ENCODE measurements around the gene ZNF8.
"Not testable (repeated sequence)": the region's sequence is repeated elsewhere in the genome, so short reads cannot be mapped to it uniquely, and the experiment has no call there.

ZNF8 gene

DNA sequence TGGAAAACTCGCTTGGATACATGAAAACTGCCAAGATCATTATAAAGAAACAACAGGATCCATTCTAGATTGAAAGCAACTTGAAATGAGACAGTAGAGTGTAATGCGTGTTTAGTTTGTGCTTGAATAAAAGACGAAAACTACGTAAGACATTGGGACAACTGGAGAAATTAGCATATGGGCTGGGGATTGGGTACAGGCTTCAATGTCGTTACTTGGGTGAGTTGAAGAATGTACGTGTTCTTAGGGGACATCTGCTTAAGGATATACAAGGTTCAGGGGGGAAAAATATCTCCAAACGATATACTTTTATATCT is 26.0 kb downstream of the ZNF8 start:
- H3K4me3 ChIP-seq (ENCODE audit: low read depth, low read length) = peak overlapping the region; percentile 92
- TF ChIP-seq MYC (IDR thresholded peaks at IDR 0.05; ENCODE audit: low read depth, low read length) = no peak
- TF ChIP-seq, protein P1, sequence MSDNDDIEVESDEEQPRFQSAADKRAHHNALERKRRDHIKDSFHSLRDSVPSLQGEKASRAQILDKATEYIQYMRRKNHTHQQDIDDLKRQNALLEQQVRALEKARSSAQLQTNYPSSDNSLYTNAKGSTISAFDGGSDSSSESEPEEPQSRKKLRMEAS (IDR thresholded peaks at IDR 0.05; ENCODE audit: low read depth, low read length) = no peak
- TF ChIP-seq, protein P2, sequence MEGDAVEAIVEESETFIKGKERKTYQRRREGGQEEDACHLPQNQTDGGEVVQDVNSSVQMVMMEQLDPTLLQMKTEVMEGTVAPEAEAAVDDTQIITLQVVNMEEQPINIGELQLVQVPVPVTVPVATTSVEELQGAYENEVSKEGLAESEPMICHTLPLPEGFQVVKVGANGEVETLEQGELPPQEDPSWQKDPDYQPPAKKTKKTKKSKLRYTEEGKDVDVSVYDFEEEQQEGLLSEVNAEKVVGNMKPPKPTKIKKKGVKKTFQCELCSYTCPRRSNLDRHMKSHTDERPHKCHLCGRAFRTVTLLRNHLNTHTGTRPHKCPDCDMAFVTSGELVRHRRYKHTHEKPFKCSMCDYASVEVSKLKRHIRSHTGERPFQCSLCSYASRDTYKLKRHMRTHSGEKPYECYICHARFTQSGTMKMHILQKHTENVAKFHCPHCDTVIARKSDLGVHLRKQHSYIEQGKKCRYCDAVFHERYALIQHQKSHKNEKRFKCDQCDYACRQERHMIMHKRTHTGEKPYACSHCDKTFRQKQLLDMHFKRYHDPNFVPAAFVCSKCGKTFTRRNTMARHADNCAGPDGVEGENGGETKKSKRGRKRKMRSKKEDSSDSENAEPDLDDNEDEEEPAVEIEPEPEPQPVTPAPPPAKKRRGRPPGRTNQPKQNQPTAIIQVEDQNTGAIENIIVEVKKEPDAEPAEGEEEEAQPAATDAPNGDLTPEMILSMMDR (IDR thresholded peaks at IDR 0.05; ENCODE audit: low read depth, low read length) = no peak
- no peak for TF ChIP-seq POLR2A (IDR thresholded peaks at IDR 0.05; ENCODE audit: extremely low read depth, insufficient read length)
- DNase-seq (ENCODE audit: low read depth) = no peak

DNA sequence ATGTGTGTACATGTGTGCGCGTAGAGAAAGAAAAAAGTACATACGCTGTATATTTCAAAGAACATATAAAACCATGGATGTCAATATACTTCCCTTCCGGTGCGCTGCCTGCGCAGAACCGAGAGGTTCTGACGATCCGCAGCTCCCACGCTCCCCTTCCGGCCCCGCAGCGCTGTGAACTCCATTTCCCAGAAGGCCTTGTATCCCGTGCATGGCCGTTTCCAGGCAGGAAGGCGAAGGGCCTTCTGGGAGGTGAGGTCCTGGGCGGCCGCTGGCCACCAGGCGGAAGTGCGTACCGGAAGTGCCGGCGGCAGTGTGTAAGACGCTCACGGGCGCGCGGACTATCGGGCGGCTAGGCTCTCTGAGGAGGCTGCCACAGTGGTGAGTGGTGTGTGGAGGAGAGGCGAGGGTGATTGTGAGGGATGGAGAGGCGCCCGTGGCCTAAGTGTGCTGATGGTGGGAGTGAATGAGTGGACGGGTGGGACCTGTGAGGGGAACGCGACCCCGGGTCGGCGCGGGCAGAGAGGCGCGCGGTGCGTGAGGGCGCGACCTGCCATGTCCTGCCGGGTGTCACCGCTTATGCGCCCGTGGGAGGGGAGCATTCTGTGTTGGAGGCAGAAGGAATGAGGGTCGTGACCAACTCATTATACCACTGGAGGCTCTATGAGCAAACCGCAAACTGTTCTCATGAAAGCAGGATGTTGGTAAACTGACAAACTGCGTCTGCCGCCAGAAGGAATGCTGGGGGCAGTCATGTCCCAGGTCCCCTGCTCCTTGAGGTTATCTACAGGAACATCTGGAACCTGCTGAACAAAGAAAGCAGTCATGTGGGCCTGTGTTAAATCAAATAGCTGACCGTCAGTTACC is 26.5 kb downstream of the ZNF8 start, which contains the start of gene ERVK3-1:
Gene ERVK3-1 (plus strand): TSS at position 313 of the 867 bp plus-strand sequence. CDS start 6,792 bp downstream, outside the sequence.
- peak; percentile 96 for DNase-seq (ENCODE audit: low read depth)
- TF ChIP-seq, protein P1 (IDR thresholded peaks at IDR 0.05; ENCODE audit: low read depth, low read length) = no peak; the same call in 1 of the 2 replicates
- TF ChIP-seq POLR2A (IDR thresholded peaks at IDR 0.05; ENCODE audit: extremely low read depth, insufficient read length) (peak; percentile 87), MYC (IDR thresholded peaks at IDR 0.05; ENCODE audit: low read depth, low read length) (peak; percentile 70; the same call in 1 of the 2 replicates)
- TF ChIP-seq, protein P2 (IDR thresholded peaks at IDR 0.05; ENCODE audit: low read depth, low read length) = no peak
- H3K4me3 ChIP-seq (ENCODE audit: low read depth, low read length) = peak within 1 kb of the TSS; percentile 92

DNA sequence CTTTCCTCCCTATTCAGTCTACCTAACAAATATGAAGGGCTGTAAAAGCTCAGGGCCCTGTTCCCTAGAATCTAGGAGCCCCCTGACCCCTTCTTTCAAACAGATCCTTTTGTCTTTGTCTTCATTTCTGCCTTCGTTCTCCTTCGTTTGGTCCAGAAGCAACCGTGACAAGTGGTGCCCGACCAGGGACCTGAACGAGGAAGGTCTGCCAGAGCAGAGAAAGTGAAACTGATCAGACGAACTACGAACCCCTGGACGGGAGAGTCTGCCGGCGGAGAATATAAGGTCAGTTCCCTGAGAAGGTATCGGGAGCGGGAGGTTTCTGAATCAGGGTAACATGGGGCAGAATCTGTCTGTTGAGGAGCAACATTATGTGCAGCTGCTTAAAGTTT is 27.2 kb downstream of the ZNF8 start:
- TF ChIP-seq MYC (IDR thresholded peaks at IDR 0.05; ENCODE audit: low read depth, low read length) (no peak), POLR2A (IDR thresholded peaks at IDR 0.05; ENCODE audit: extremely low read depth, insufficient read length) (no peak)
- TF ChIP-seq, protein P1 (IDR thresholded peaks at IDR 0.05; ENCODE audit: low read depth, low read length) = no peak
- TF ChIP-seq, protein P2 (IDR thresholded peaks at IDR 0.05; ENCODE audit: low read depth, low read length) = no peak
- DNase-seq (ENCODE audit: low read depth) = peak; percentile 36
- H3K4me3 ChIP-seq (ENCODE audit: low read depth, low read length) = peak overlapping the region; percentile 92

DNA sequence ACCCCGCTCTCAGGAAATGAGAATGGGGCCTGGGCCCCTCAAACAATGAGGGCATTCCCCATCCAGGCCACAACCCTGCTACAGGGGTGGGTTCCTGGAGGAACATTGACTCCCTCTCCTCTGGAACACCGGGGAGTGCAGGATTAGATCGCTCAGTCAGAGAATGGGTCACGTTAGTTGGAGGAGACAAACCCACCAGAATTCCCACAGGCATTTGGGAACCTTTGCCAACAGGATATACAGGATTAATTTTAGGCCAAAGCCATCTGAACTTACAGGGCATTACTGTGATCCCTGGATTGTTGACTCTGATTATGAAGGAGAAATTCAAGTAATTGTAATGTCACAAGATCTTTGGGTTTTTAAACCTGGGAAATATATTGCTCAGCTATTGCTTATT is 29.0 kb downstream of the ZNF8 start:
- no peak for DNase-seq (ENCODE audit: low read depth)
- no peak for TF ChIP-seq POLR2A (IDR thresholded peaks at IDR 0.05; ENCODE audit: extremely low read depth, insufficient read length)
- TF ChIP-seq, protein P2 (IDR thresholded peaks at IDR 0.05; ENCODE audit: low read depth, low read length) = no peak
- H3K4me3 ChIP-seq (ENCODE audit: low read depth, low read length) = no peak overlapping the region

DNA sequence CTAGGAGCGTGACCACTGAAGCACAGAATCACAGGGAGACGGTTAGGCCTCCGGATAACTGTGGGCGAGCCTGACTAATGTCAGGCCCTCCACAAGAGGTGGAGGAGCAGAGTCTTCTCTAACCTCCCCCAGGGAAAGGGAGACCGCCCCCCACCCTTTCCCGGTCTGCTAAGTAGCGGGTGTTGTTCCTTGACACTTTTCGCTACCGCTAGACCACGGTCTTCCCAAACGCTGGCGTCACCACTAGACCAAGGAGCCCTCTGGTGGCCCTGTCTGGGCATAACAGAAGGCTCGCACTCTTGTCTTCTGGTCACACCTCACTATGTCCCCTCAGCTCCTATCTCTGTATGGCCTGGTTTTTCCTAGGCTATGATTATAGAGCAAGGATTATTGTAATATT is 31.9 kb downstream of the ZNF8 start:
- not testable (repeated sequence) for DNase-seq (ENCODE audit: low read depth)

DNA sequence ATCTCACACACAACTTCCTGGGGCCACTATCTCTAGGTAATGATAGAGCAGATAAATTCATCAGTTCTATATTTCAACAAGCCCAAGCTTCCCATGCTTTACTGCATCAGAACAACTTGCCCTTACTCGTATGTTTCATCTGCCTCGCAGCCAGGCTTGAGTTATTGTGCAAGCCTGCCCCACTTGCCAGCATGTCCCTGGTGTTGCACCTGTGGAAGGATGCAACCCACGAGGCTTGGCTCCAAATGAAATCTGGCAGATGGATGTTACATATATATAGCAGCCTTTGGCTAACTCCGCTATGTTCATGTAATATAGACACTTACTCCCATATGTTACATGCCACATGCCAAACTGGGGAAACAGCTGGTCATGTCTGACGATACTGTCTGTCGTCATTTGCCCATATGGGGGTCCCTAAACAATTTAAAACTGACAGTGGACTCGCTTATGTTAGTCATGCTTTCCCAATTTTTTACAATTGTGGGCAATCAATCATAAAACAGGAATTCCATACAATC is 32.6 kb downstream of the ZNF8 start:
- DNase-seq (ENCODE audit: low read depth) = no peak
- no peak overlapping the region for H3K4me3 ChIP-seq (ENCODE audit: low read depth, low read length)
- TF ChIP-seq, protein P2 (IDR thresholded peaks at IDR 0.05; ENCODE audit: low read depth, low read length) = no peak
- TF ChIP-seq MYC (IDR thresholded peaks at IDR 0.05; ENCODE audit: low read depth, low read length) = no peak
- TF ChIP-seq POLR2A (IDR thresholded peaks at IDR 0.05; ENCODE audit: extremely low read depth, insufficient read length) = no peak
- TF ChIP-seq, protein P1 (IDR thresholded peaks at IDR 0.05; ENCODE audit: low read depth, low read length) = no peak

More for the DNA sequence above, 31.9 kb downstream of the ZNF8 start:
- H3K4me3 ChIP-seq (ENCODE audit: low read depth, low read length) = not testable (repeated sequence)
